ENCODE measurements around the gene ID1.
A peak's percentile ranks its signal among the peaks of the same experiment; 100 is the strongest.
"Not testable (repeated sequence)": the region's sequence is repeated elsewhere in the genome, so short reads cannot be mapped to it uniquely, and the experiment has no call there.

Gene ID1

GRCh38 chr20:31572701-31573554 lies 32.2 kb upstream of the ID1 start:
- DNase-seq, result peak in 50 of 51 donors; percentile 48 to 97 (median 85)

GRCh38 chr20:31573555-31574321 lies 31.4 kb upstream of the ID1 start:
- DNase-seq, result no peak

GRCh38 chr20:31574986-31575385 lies 30.1 kb upstream of the ID1 start:
- not testable (repeated sequence) for DNase-seq

- DNase-seq, result no peak
Observed at GRCh38 chr20:31576751-31577150, 28.3 kb upstream of the ID1 start.

- no peak for DNase-seq
Observed at GRCh38 chr20:31577194-31577593, 27.9 kb upstream of the ID1 start.

GRCh38 chr20:31578448-31579138 lies 26.5 kb upstream of the ID1 start:
- DNase-seq, result no peak

GRCh38 chr20:31579245-31579644 lies 25.8 kb upstream of the ID1 start:
- no peak for DNase-seq

GRCh38 chr20:31579941-31580651 lies 25.0 kb upstream of the ID1 start:
- not testable (repeated sequence) for DNase-seq

- no peak for DNase-seq
Observed at GRCh38 chr20:31580706-31581105, 24.4 kb upstream of the ID1 start.

GRCh38 chr20:31581391-31581790 lies 23.7 kb upstream of the ID1 start:
- no peak for DNase-seq

GRCh38 chr20:31587545-31588389 lies 17.3 kb upstream of the ID1 start:
- peak in 15 of 51 donors; percentile 6 to 60 (median 30) for DNase-seq

GRCh38 chr20:31590717-31591225 lies 14.3 kb upstream of the ID1 start:
- no peak for DNase-seq

- no peak for DNase-seq
Observed at GRCh38 chr20:31593221-31594001, 11.7 kb upstream of the ID1 start.

- DNase-seq, result no peak
Observed at GRCh38 chr20:31594002-31594557, 11.0 kb upstream of the ID1 start.

- DNase-seq, result peak in 1 of 51 donors; percentile 12
Observed at GRCh38 chr20:31594558-31595379, 10.3 kb upstream of the ID1 start.

GRCh38 chr20:31595380-31595653 lies 9.8 kb upstream of the ID1 start:
- DNase-seq, result no peak

- DNase-seq, result peak in 21 of 51 donors; percentile 4 to 67 (median 18)
Observed at GRCh38 chr20:31595654-31596411, 9.3 kb upstream of the ID1 start.

GRCh38 chr20:31596412-31596715 lies 8.7 kb upstream of the ID1 start:
- DNase-seq, result not testable (repeated sequence)
